LNCaP clone FGC (cell line): ENCODE data around the gene NBR1.
A peak's percentile ranks its signal among the peaks of the same experiment; 100 is the strongest.
"Not testable (repeated sequence)": the region's sequence is repeated elsewhere in the genome, so short reads cannot be mapped to it uniquely, and the experiment has no call there.

Source experiments
- DNase-seq: peaks from one replicate; pipeline ENCODE4 v3.0.0-alpha.2; 2011; ENCODE audit warnings: low read depth
- H3K4me3 ChIP-seq: 2 replicates; pipeline ENCODE4 v1.5.1; 2011; ENCODE audit warnings: mild to moderate bottlenecking, low read depth, low read length, control low read depth
- CTCF ChIP-seq: IDR thresholded peaks from 2 replicates; pipeline ENCODE4 v1.5.1; 2012; ENCODE audit warnings: mild to moderate bottlenecking; ENCODE audit not compliant: control insufficient read depth, insufficient read depth; ENCODE audit errors: extremely low read depth

NBR1 gene

DNA sequence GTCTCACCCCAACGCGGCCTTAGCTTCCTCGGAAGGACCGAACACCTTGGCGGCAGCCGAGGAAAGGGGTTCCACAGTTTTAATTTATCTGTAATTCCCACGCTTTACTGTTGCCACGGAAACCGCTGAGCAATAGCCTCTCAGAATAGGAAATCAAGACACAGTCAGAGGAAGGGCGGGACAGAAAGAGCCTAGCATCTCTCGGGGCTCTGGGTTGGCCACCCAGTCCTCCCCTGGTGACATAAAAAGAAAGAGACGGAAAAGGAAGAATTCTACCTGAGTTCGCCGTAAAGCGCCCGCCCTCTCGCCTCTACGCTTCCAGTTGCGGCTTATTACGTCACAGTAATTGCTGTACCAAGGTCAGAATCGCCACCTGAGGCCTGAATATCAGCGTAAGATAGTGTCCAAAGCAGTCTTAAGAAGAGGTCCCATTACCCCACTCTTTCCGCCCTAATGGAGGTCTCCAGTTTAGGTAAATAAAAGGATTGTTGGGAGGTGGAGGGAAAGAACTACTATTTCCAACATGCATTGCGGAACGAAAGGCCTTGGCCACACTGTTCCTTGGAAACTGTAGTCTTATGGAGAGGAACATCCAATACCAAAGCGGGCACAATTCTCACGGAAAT, 761 bp upstream of the NBR1 start:
- no peak for TF ChIP-seq CTCF
- H3K4me3 ChIP-seq, result peak overlapping the region; percentile 84
- peak; percentile 90 for DNase-seq

DNA sequence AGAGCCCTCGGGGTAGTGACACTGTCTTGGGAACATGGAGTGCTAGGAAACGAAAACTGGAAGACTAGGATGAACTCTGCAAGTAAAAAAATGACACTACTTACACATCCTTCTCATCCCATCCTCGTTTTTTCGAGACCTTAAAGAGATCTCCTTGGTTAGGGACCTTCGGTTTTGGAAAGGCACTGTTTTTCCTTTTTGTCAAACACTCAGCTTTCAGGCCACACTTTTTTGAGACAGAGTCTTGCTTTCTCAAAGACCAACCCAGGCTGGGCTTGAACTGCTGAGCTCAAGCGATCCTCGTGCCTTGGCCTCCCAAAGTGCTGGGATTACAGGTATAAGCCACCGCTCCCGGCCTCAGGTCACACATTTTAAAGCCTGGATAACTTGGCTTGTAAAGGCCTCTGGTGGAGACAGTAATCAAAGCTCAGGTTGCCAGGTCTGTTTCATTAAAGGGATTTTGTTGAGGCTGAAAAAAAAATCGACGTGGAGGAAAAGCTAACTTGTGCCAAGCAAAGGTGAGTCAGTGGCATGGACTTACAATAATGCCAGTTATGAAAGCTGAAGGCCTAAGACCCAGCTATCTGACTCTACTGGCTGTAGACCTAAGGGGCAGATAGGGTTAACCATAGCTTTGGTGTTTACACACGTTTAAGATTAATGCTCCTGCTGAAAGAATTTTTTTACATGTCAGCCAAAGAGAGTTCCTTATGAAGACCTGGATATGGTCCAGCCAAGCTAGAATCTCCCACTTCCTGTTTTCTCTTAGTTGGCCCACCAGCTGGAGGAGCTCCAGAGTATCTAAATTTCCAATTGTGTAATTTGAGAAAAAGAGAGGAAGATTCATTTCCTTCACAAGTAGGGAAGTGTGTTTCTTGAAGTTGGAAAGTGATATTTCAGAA, 823 bp downstream of the NBR1 start:
- TF ChIP-seq CTCF, result no peak
- H3K4me3 ChIP-seq, result peak overlapping the region; percentile 84

GRCh38 chr17:43175213-43176118, 4.5 kb downstream of the NBR1 start:
- no peak for TF ChIP-seq CTCF
- DNase-seq, result no peak
- no peak overlapping the region for H3K4me3 ChIP-seq

More for the DNA sequence above, 823 bp downstream of the NBR1 start:
- peak; percentile 39 for DNase-seq

GRCh38 chr17:43176119-43176570, 5.1 kb downstream of the NBR1 start:
- TF ChIP-seq CTCF, result no peak
- DNase-seq, result no peak
- no peak overlapping the region for H3K4me3 ChIP-seq

GRCh38 chr17:43183921-43184320, 12.9 kb downstream of the NBR1 start:
- H3K4me3 ChIP-seq, result no peak overlapping the region
- no peak for DNase-seq

DNA sequence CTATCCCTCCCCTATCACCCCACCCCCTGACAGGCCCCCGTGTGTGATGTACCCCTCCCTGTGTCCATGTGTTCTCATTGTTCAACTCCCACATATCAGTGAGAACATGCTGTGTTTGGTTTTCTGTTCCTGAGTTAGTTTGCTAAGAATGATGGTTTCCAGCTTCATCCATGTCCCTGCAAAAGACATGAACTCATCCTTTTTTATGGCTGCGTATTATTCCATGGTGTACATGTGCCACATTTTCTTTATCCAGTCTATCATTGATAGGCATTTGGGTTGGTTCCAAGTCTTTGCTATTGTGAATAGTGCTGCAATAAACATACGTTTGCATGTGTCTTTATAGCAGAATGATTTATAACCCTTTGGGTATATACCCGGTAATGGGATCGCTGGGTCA, 15.6 kb downstream of the NBR1 start:
- not testable (repeated sequence) for H3K4me3 ChIP-seq, DNase-seq

More at GRCh38 chr17:43183921-43184320, 12.9 kb downstream of the NBR1 start:
- TF ChIP-seq CTCF, result no peak
